ENCODE measurements around the gene LPAR2.

GRCh38 chr19:19654441-19654840 lies 26.4 kb upstream of the LPAR2 start:
- TF ChIP-seq FOXA1 (IDR thresholded peaks at IDR 0.05) = no peak
- no peak for TF ChIP-seq L3MBTL2 (conservative IDR thresholded peaks at IDR 0.05)
- TF ChIP-seq ELF4 (IDR thresholded peaks at IDR 0.05) = no peak
- no peak for TF ChIP-seq BHLHE40 (IDR thresholded peaks at IDR 0.05; ENCODE audit: borderline replicate concordance)
- TF ChIP-seq CTBP1 (IDR thresholded peaks at IDR 0.05; ENCODE audit: borderline replicate concordance) = no peak

Measured in HEK293T (cell line).